Peyer's patch (tissue), 4 donors: ENCODE results near the gene FBXO38.

Experiments used
- CTCF ChIP-seq, 6 experiments: fragments of 450-650 bp in 4 of 6; fragments of 200-600 bp in 2 of 6; sonication (generic) in 1 of 6; IDR thresholded peaks; one replicate each; pipeline ENCODE4 v1.5.1; 2017 to 2019; ENCODE audit warnings: antibody characterized with exemption in 6 of 6, mild to moderate bottlenecking in 3 of 6, moderate library complexity in 1 of 6
- POLR2A ChIP-seq, 2 donors: fragments of 450-650 bp; IDR thresholded peaks; one replicate each; pipeline ENCODE4 v1.5.1; 2017; ENCODE audit warnings: antibody characterized with exemption in 2 of 2, mild to moderate bottlenecking in 2 of 2, moderate library complexity in 2 of 2

DNA sequence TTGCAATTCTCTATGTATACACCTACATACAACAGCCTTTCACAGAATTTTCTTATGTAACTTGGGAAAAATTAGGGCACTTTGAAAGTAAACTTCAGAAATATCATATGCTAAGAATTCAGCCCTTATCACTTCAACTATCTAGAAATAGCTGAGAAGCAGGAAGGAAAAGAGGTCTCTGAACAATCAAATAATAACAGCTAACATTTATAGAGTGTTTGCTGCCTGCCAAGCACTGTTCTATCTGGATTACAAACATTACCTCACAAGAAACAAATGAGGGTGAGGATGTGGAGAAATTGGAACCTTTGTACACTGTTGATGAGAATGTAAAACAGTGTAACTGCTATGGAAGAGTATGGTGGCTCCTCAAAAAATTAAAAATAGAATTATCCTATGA lies 4.4 kb upstream of the FBXO38 start:
- TF ChIP-seq CTCF (IDR thresholded peaks at IDR 0.05) = no peak
- TF ChIP-seq POLR2A (IDR thresholded peaks at IDR 0.05) = no peak
